ENCODE measurements around the gene ENTPD7. TPM values are rescaled to one million over a fixed set of nuclear protein-coding genes. Genes with fewer than 3 reads are reported as not detected.

Gene ENTPD7
- total and polyA plus RNA-seq, 9 of the 15 experiments (the other 6 are each of a cell fraction or from before 2014, with no cell fraction given) = 1.4 to 13.9 (median 8.5) TPM

DNA sequence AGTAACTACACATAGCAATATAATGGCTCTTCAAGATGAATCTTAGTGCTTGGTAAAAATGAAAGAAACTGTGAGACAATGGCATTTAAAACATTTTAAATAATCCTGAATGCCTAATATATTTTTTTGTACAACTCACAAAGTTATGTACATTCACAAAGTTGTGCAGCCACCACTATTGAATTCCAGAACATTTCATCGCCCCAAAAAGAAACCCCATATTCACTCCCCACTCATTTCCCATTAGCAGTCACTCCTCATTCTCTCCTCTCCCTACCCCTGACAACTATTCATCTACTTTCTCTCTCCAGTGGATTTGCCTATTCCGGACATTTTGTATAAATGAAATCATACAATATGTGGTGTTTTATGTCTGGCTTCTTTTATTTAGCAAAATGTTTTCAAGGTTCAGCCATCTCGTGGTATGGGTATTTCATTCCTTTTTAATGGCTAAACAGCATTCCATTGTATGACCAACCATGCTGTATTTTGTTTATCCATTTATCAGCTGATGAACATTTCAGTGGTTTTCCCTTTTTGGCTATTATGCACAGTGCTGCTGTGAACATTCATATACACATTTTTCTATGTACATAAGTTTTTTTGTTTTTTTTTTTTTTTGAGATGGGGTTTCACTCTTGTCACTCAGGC, 34.7 kb downstream of the ENTPD7 start (continued):
- TF ChIP-seq, protein P1, sequence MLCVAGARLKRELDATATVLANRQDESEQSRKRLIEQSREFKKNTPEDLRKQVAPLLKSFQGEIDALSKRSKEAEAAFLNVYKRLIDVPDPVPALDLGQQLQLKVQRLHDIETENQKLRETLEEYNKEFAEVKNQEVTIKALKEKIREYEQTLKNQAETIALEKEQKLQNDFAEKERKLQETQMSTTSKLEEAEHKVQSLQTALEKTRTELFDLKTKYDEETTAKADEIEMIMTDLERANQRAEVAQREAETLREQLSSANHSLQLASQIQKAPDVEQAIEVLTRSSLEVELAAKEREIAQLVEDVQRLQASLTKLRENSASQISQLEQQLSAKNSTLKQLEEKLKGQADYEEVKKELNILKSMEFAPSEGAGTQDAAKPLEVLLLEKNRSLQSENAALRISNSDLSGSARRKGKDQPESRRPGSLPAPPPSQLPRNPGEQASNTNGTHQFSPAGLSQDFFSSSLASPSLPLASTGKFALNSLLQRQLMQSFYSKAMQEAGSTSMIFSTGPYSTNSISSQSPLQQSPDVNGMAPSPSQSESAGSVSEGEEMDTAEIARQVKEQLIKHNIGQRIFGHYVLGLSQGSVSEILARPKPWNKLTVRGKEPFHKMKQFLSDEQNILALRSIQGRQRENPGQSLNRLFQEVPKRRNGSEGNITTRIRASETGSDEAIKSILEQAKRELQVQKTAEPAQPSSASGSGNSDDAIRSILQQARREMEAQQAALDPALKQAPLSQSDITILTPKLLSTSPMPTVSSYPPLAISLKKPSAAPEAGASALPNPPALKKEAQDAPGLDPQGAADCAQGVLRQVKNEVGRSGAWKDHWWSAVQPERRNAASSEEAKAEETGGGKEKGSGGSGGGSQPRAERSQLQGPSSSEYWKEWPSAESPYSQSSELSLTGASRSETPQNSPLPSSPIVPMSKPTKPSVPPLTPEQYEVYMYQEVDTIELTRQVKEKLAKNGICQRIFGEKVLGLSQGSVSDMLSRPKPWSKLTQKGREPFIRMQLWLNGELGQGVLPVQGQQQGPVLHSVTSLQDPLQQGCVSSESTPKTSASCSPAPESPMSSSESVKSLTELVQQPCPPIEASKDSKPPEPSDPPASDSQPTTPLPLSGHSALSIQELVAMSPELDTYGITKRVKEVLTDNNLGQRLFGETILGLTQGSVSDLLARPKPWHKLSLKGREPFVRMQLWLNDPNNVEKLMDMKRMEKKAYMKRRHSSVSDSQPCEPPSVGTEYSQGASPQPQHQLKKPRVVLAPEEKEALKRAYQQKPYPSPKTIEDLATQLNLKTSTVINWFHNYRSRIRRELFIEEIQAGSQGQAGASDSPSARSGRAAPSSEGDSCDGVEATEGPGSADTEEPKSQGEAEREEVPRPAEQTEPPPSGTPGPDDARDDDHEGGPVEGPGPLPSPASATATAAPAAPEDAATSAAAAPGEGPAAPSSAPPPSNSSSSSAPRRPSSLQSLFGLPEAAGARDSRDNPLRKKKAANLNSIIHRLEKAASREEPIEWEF (CRISPR knock-in tag; IDR thresholded peaks at IDR 0.05) = no peak
- no peak for TF ChIP-seq MCM5 (IDR thresholded peaks at IDR 0.05; ENCODE audit: low read depth)
- no peak for TF ChIP-seq SAP30 (IDR thresholded peaks at IDR 0.05; ENCODE audit: borderline replicate concordance, insufficient read depth, low read depth, low read length, poor library complexity, severe bottlenecking)
- TF ChIP-seq PHB (CRISPR knock-in tag; IDR thresholded peaks at IDR 0.05) = no peak
- no peak for TF ChIP-seq ZNF134 (CRISPR knock-in tag; conservative IDR thresholded peaks at IDR 0.05)
- TF ChIP-seq ZNF76 (CRISPR knock-in tag; IDR thresholded peaks at IDR 0.05; ENCODE audit: borderline replicate concordance) = no peak
